H9 (cell line): Measurements from ENCODE around the gene ZNF423. TPM values are rescaled to one million over a fixed set of nuclear protein-coding genes. Genes with fewer than 3 reads are reported as not detected.

ENCODE experiments used
- DNase-seq: peaks from one replicate; pipeline ENCODE4 v3.0.0-alpha.2; 2017
- H2AFZ ChIP-seq: one replicate; pipeline ENCODE4 v1.6.1; 2013; ENCODE audit warnings: mild to moderate bottlenecking, low read length, control low read depth, moderate library complexity
- H2AK5ac ChIP-seq: 2 replicates; pipeline ENCODE4 v1.6.1; 2013; ENCODE audit warnings: low read length, control low read depth, mixed read lengths; ENCODE audit not compliant: insufficient read length
- H2BK120ac ChIP-seq: one replicate; pipeline ENCODE4 v1.6.1; 2013; ENCODE audit warnings: low read depth, mild to moderate bottlenecking, low read length, control low read depth, inconsistent platforms; ENCODE audit not compliant: poor library complexity, severe bottlenecking
- H2BK12ac ChIP-seq: 2 replicates; pipeline ENCODE4 v1.6.1; 2013; ENCODE audit warnings: low read length, control low read depth, mixed read lengths, low read depth; ENCODE audit not compliant: insufficient read length
- H2BK15ac ChIP-seq: 2 replicates; pipeline ENCODE4 v1.6.1; 2013; ENCODE audit warnings: low read depth, low read length, control low read depth
- H2BK20ac ChIP-seq: one replicate; pipeline ENCODE4 v1.6.1; 2013; ENCODE audit warnings: low read depth, mild to moderate bottlenecking, low read length, control low read depth, inconsistent platforms; ENCODE audit not compliant: poor library complexity, severe bottlenecking
- H2BK5ac ChIP-seq: 2 replicates; pipeline ENCODE4 v1.6.1; 2013; ENCODE audit warnings: low read length, control low read depth, mixed read lengths; ENCODE audit not compliant: insufficient read length
- H3K14ac ChIP-seq: 2 replicates; pipeline ENCODE4 v1.6.1; 2013; ENCODE audit warnings: low read length, control low read depth; ENCODE audit not compliant: insufficient read depth
- H3K18ac ChIP-seq: 2 replicates; pipeline ENCODE4 v1.6.1; 2013; ENCODE audit warnings: low read depth, mild to moderate bottlenecking, mixed read lengths, low read length, control low read depth; ENCODE audit not compliant: insufficient read length
- H3K23ac ChIP-seq: 2 replicates; pipeline ENCODE4 v1.6.1; 2013; ENCODE audit warnings: low read length, control low read depth, mixed read lengths, low read depth; ENCODE audit not compliant: insufficient read length
- H3K23me2 ChIP-seq: 2 replicates; pipeline ENCODE4 v1.6.1; 2013; ENCODE audit warnings: low read depth, mild to moderate bottlenecking, mixed read lengths, low read length, control low read depth; ENCODE audit not compliant: insufficient read length, poor library complexity, severe bottlenecking
- H3K27ac ChIP-seq: 2 replicates; pipeline ENCODE4 v1.5.1; 2013; ENCODE audit warnings: low read length, control low read depth, mixed read lengths, low read depth; ENCODE audit not compliant: insufficient read length
- H3K27me3 ChIP-seq: 2 replicates; pipeline ENCODE4 v1.6.1; 2013; ENCODE audit warnings: low read length, control low read depth, inconsistent platforms; ENCODE audit not compliant: insufficient read depth
- H3K4ac ChIP-seq: 2 replicates; pipeline ENCODE4 v1.6.1; 2013; ENCODE audit warnings: low read depth, mild to moderate bottlenecking, control low read depth, inconsistent platforms, low read length, moderate library complexity
- H3K4me1 ChIP-seq: 2 replicates; pipeline ENCODE4 v1.6.1; 2013; ENCODE audit warnings: low read length, control low read depth, inconsistent platforms; ENCODE audit not compliant: insufficient read depth
- H3K4me2 ChIP-seq: 2 replicates; pipeline ENCODE4 v1.6.1; 2013; ENCODE audit warnings: low read length, control low read depth, mixed read lengths; ENCODE audit not compliant: insufficient read length, insufficient read depth
- H3K56ac ChIP-seq: 2 replicates; pipeline ENCODE4 v1.6.1; 2013; ENCODE audit warnings: low read depth, mild to moderate bottlenecking, mixed read lengths, low read length, control low read depth; ENCODE audit not compliant: insufficient read length
- H3K79me1 ChIP-seq: 2 replicates; pipeline ENCODE4 v1.6.1; 2013; ENCODE audit warnings: low read depth, mild to moderate bottlenecking, moderate library complexity, low read length, control low read depth, inconsistent platforms; ENCODE audit not compliant: insufficient read depth, poor library complexity, severe bottlenecking
- H3K79me2 ChIP-seq: 2 replicates; pipeline ENCODE4 v1.6.1; 2013; ENCODE audit warnings: low read length, control low read depth, inconsistent platforms; ENCODE audit not compliant: insufficient read depth
- H3K9ac ChIP-seq: 2 replicates; pipeline ENCODE4 v1.6.1; 2013; ENCODE audit warnings: low read length, control low read depth, mixed read lengths; ENCODE audit not compliant: insufficient read length; ENCODE audit errors: extremely low read depth
- H3K9me3 ChIP-seq: one replicate; pipeline ENCODE4 v1.6.1; 2013; ENCODE audit warnings: low read depth, low read length, inconsistent platforms; ENCODE audit not compliant: control insufficient read depth
- H3T11ph ChIP-seq: one replicate; pipeline ENCODE4 v1.6.1; 2013; ENCODE audit warnings: mild to moderate bottlenecking, low read length, control low read depth, inconsistent platforms
- H4K20me1 ChIP-seq: one replicate; pipeline ENCODE4 v1.6.1; 2013; ENCODE audit not compliant: control insufficient read depth, insufficient read length, insufficient read depth
- H4K5ac ChIP-seq: 2 replicates; pipeline ENCODE4 v1.6.1; 2013; ENCODE audit warnings: low read depth, mild to moderate bottlenecking, mixed read lengths, low read length, control low read depth; ENCODE audit not compliant: insufficient read length
- H4K8ac ChIP-seq: replicated peaks from 2 replicates; pipeline ENCODE4 v1.6.1; 2013; ENCODE audit warnings: low read length, control low read depth, mixed read lengths, low read depth; ENCODE audit not compliant: insufficient read length
- H4K91ac ChIP-seq: 2 replicates; pipeline ENCODE4 v1.6.1; 2013; ENCODE audit warnings: low read depth, mild to moderate bottlenecking, moderate library complexity, mixed read lengths, low read length, control low read depth; ENCODE audit not compliant: insufficient read length
- H3K27ac Mint-ChIP-seq, 3 experiments: 2 replicates in 2 of 3; 3 replicates in 1 of 3; pipeline ENCODE4 v1.8.0; 2020 to 2021; ENCODE audit warnings: mixed read lengths in 3 of 3, mild to moderate bottlenecking in 1 of 3, moderate library complexity in 1 of 3
- H3K27me3 Mint-ChIP-seq: 2 replicates; pipeline ENCODE4 v1.8.0; 2021; ENCODE audit warnings: low read depth, mild to moderate bottlenecking, moderate library complexity, mixed read lengths
- H3K36me3 Mint-ChIP-seq, 3 experiments: 2 replicates in 2 of 3; 3 replicates in 1 of 3; pipeline ENCODE4 v1.8.0; 2020 to 2021; ENCODE audit warnings: low read depth in 3 of 3, mixed read lengths in 3 of 3; ENCODE audit not compliant: insufficient read depth in 1 of 3
- H3K4me1 Mint-ChIP-seq, 2 experiments: 2 replicates each; pipeline ENCODE4 v1.8.0; 2020; ENCODE audit warnings: mixed read lengths in 2 of 2
- H3K4me3 Mint-ChIP-seq, 2 experiments: 2 replicates in 1 of 2; 3 replicates in 1 of 2; pipeline ENCODE4 v1.8.0; 2020 to 2021; ENCODE audit warnings: mild to moderate bottlenecking in 2 of 2, mixed read lengths in 2 of 2, moderate library complexity in 1 of 2
- H3K9me3 Mint-ChIP-seq, 2 experiments: 2 replicates in 1 of 2; 3 replicates in 1 of 2; pipeline ENCODE4 v1.8.0; 2020; ENCODE audit warnings: mild to moderate bottlenecking in 2 of 2, mixed read lengths in 2 of 2, moderate library complexity in 1 of 2
- CTCF ChIP-seq: fragments of 200-600 bp; sonication (generic); conservative IDR thresholded peaks from 3 replicates; pipeline ENCODE4 v1.8.0; 2021; ENCODE audit warnings: antibody characterized with exemption, mild to moderate bottlenecking
- WGBS: extraction: QIAGEN DNeasy Blood & Tissue Kit; methylation state at CpG from one replicate; pipeline ENCODE4 v1.1.7; 2013; ENCODE audit warnings: missing lambda C conversion rate, low lambda C conversion rate, mixed read lengths; ENCODE audit not compliant: insufficient read length; ENCODE audit errors: extremely low coverage; 5-methylcytosine and 5-hydroxymethylcytosine counted together
- total RNA-seq: library from RNA; stranded (reverse); gene quantifications from 2 replicates; pipeline ENCODE4 v1.2.1, GENCODE V29; 2021

Gene ZNF423
- total RNA-seq, 1 experiment from 2014 or later, result 51.5 TPM

GRCh38 chr16:49800876-49801275 is 55.0 kb downstream of the ZNF423 start:
- H3K27me3 ChIP-seq, result no peaks in the 10 kb centered on the region
- no peak for TF ChIP-seq CTCF
- H3T11ph ChIP-seq, result no peak overlapping the region
- no peak overlapping the region for H3K4me3 Mint-ChIP-seq
- WGBS, result no CpG with 5 or more reads among the region's 11 CpGs
- H3K14ac ChIP-seq, result no peak overlapping the region
- no peak overlapping the region for H2BK5ac ChIP-seq
- H3K4me2 ChIP-seq, result no peak overlapping the region
- H4K5ac ChIP-seq, result no peak overlapping the region
- no peaks in the 10 kb centered on the region for H3K23me2 ChIP-seq
- H2BK20ac ChIP-seq, result no peak overlapping the region
- no peak overlapping the region for H2BK15ac ChIP-seq
- no peak overlapping the region for H3K27ac ChIP-seq
- no peak overlapping the region for H2BK12ac ChIP-seq
- H3K4me1 ChIP-seq, result peaks cover 3% of the 10 kb centered on the region; the same call in 1 of the 2 replicates
- H3K23ac ChIP-seq, result no peak overlapping the region
- H4K8ac ChIP-seq, result no peak overlapping the region
- H2AFZ ChIP-seq, result no peak overlapping the region
- H3K79me2 ChIP-seq, result no peaks in the 10 kb centered on the region; the same call in 1 of the 2 replicates
- H2AK5ac ChIP-seq, result no peak overlapping the region
- no peaks in the 10 kb centered on the region for H3K9me3 ChIP-seq
- H3K79me1 ChIP-seq, result no peaks in the 10 kb centered on the region
- H3K9me3 Mint-ChIP-seq, result no peaks in the 10 kb centered on the region
- H3K4me1 Mint-ChIP-seq, result peaks cover 23 to 24% of the 10 kb centered on the region in 2 experiments
- H3K36me3 Mint-ChIP-seq, result peaks cover 0 to 13% (median 0%) of the 10 kb centered on the region in 3 experiments; a peak in 3 of 7 replicates
- H2BK120ac ChIP-seq, result no peak overlapping the region
- DNase-seq, result no peak
- peak overlapping the region in 1 of 3 experiments; percentile 62; a peak in 3 of 7 replicates for H3K27ac Mint-ChIP-seq
- H3K27me3 Mint-ChIP-seq, result no peaks in the 10 kb centered on the region
- no peak overlapping the region for H3K18ac ChIP-seq
- H4K20me1 ChIP-seq, result no peaks in the 10 kb centered on the region
- H3K56ac ChIP-seq, result no peak overlapping the region
- no peak overlapping the region for H4K91ac ChIP-seq
- H3K9ac ChIP-seq, result no peak overlapping the region
- no peak overlapping the region for H3K4ac ChIP-seq
